CD4-positive, alpha-beta T cell treated with Interleukin-6 for 4 hours (primary cell): ENCODE measurements around the gene DLX3.

Experiments
- DNase-seq: peaks from one replicate; pipeline ENCODE4 v3.0.0-alpha.2; 2020; ENCODE audit warnings: mixed read lengths

DLX3 gene

DNA sequence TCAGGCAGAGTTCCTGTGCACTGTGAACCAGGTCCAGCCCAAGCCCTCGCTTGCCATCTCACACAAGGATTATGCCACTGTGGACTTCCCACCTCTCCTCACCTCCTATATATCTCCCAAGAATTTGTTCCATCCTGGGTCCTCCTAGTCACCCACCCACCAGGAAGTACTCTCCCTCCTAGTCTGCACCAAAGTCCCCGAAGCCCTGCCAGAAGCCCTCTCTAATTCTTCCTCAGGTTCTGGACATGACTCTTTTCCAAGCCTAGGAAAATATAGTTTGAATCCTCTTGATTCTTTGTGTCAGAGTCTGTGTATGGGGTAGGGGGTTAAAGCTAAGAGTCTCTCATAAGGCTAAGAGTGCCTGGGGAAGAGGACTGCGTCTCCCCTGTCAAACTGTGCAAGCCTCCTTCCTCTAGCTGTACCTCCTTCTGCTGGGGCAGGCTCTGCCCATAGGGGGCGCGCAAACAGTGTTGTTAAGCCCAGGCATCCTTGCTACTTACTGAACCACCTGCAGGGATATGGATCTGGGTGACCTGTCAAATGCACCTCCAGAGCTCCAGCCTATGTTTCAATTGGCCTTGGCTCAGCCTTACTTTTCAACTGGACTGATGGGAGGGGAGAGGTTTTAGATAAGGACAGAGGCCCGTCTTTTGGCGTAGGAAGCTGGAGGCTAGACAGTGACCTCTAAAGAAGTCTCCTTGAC lies 42.7 kb downstream of the DLX3 start:
- DNase-seq = peak; percentile 87

- DNase-seq = no peak
Measured at GRCh38 chr17:49951362-49952082, 43.5 kb downstream of the DLX3 start.

- DNase-seq = no peak
Measured at GRCh38 chr17:49949634-49950033, 45.4 kb downstream of the DLX3 start.

DNA sequence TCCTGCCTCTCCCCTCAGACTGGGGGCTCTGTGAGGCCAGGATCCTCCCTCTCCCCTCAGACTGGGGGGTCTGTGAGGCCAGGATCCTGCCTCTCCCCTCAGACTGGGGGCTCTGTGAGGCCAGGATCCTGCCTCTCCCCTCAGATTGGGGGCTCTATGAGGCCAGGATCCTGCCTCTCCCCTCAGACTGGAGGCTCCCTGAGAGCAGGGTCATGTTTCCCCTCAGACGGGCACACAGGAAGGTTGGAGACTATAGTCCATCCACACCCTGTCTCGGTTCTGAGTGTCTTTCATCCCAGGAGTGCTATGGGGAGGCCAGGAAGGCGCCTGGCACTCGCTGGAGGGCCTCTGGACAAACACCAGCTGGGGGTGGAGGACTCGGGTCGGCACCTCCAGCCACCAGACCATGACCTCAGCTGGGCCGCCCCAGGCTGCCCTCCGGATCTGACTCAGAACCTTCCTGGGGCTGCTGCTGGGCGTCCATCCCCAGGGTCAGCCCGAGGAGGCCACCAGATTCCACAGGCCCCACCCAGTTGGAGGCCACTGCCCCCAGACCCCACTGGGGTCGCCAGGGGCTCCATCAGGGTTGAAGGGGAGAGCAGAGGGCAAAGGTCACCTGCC lies 48.0 kb downstream of the DLX3 start:
- DNase-seq = no peak

- no peak for DNase-seq
Measured at GRCh38 chr17:49946208-49946607, 48.8 kb downstream of the DLX3 start.

GRCh38 chr17:49944273-49944870 lies 50.7 kb downstream of the DLX3 start:
- DNase-seq = no peak

GRCh38 chr17:49942947-49943346 lies 52.1 kb downstream of the DLX3 start:
- DNase-seq = no peak

DNA sequence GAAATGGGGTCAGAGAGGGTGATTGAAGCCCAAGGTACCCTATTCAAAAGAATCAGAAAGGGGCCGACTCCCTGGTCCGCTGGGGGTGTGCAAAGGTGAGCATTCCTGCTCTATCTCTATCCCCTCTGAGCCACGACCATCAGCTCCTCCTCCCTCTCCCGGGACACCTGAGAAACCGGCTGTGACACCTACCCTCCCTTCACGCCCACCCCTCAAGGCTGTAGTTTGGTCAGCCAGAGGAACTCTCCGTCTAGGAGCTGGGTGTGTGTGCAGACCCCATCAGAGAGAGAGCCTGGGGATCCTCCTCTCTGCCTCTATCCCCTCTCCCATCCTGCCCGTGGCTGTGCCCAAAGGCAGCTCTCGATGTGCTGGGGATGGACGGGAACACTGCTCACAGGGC lies 53.6 kb downstream of the DLX3 start:
- DNase-seq = no peak
